ENCODE data around the gene CD86. TPM values are rescaled to one million over a fixed set of nuclear protein-coding genes. Genes with fewer than 3 reads are reported as not detected.
"Not testable (repeated sequence)": the region's sequence is repeated elsewhere in the genome, so short reads cannot be mapped to it uniquely, and the experiment has no call there.

The CD86 gene
- total RNA-seq (2014; rRNA removed; shearing (Covaris generic)), result not detected in 2 replicates

- no peak for DNase-seq (ENCODE audit: low read depth)
These were observed at the start of gene CD86 for GRCh38 chr3:122055215-122055614. TSS of gene CD86 (plus strand) at chr3:122055362. CDS start at chr3:122055490, 128 bp downstream.

DNA sequence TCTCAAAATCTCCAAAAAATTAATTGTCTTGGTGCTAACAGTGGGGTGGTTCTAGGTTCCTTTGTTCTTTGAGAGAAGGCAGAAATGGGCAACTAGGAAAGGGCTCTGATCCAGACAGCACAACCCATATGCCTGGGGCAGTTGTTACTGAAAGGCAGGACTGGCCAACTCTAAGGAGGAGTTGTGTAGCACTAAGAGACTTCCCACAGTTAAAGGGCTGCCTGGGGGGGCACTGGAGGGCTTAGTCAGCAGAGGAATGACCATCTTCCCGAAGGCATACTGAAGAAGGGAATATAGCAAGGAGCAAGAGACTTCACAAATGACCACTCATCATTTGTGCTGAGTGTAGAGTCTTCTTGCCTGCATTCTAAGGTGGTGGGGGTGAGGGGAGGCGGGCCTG is 48.9 kb upstream of the CD86 start:
- no peak for DNase-seq (ENCODE audit: low read depth)

DNA sequence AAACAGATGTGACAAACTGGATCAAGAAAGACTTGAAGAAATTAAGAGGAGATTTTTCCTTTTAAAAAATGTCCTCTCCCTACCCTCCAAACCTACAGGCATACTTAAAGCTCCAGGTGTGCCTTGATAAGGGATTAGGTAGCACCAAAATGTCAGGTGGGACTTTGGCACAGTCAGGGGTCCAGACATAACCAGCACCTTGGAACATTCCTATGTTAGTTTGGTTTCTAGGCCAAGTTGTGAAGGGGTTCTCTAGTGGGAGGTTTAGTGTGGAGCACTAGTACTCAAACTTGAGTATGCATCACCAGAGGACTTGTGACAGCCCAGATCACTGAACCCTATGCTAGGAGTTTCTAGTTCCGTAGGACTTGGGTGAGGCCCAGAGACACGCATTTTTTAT is 47.0 kb upstream of the CD86 start:
- no peak for DNase-seq (ENCODE audit: low read depth)

GRCh38 chr3:122010506-122010905 is 44.7 kb upstream of the CD86 start:
- DNase-seq (ENCODE audit: low read depth), result no peak

- DNase-seq (ENCODE audit: low read depth), result no peak
These were observed 43.8 kb upstream of the CD86 start for GRCh38 chr3:122011396-122011795.

GRCh38 chr3:122012821-122013220 is 42.3 kb upstream of the CD86 start:
- DNase-seq (ENCODE audit: low read depth), result no peak

DNA sequence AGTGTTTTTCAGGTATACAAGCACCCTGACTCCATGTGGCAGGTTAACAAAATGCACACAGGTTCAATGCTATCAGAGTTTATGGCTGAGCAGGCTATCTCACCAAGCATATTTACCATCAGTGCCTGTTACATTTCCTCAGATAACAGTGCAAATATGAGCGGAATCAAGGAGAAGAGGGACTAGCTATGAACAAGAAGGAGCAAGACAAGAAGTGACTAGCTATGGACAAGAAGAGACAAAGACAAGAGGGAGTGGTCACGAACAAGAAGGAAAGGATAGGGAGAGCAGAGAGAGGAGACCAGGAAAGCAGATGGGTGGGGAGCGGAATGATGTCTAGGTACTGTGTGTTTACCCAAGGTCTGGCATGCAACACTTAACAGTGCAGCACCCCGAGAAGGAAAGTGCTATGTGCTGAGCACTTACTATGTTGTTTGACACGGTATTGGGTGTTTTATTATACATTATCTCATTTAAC is 41.7 kb upstream of the CD86 start:
- no peak for DNase-seq (ENCODE audit: low read depth)

DNA sequence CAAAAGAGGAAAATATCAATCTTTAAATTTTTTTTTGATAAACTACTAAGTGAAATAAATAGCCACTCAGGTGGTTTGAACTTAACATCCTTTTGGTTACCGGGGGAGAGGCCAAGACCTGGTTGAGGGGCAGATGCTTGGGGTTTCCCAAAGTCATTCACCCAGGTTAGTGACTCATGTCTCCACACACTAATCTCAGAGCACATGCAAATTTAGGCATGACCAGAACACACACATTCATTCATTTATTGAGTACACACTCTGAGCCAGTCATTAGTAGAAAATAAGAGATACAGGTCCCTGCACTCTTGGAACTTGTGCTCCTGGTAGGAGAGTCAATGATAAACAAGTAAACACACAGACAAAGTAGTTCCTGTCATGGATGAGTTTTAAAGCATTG is 40.4 kb upstream of the CD86 start:
- no peak for DNase-seq (ENCODE audit: low read depth)

- no peak for DNase-seq (ENCODE audit: low read depth)
These were observed 35.7 kb upstream of the CD86 start for GRCh38 chr3:122019493-122019892.

DNA sequence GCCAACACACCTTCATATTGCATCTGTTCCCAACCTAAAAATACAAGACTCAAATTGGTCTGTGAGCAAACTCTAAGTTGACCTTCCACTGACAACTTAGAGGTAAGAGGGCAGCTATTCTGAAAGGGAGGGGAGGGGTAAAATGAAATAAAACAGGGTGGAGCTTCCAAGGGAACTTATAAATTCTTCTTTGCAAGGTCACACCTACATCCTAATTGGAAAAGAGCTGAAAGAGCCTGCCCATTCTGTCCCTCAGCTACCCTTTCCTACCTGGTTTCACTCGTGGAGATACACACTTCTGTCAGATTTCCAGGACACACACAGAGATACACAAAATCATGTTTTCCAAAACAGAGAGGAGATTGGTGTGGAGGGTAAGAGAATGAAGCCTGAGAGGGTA is 34.1 kb upstream of the CD86 start:
- DNase-seq (ENCODE audit: low read depth), result no peak

DNA sequence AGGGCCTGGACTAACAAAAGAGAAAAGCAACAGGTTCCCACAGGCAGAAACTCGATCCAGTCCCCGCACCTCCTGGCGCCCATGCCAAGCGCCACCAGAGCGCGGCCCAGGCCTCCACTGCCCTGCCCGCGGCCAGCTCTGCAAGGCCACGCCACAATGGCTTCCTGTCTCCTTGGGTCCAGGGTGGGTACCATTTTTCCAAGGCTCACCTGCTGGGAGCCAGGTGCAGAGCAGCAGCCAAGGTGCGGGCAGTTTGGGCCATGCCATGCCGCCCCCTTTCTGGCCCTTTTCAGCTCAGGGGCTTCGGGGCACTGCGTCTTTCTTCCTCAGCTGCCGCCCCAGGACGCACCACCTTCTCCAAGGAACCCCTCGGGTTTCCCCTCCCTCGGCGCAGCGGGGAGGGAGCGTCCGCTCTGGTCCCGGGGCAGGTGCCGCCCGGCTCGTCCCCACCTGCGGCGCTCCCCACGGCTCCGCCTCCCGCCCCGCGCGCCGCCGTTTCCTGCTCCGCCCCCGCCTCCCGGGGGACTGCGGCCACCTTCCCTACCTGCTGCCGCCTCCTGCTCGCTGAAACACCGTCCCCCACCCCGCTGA is 33.3 kb upstream of the CD86 start, which contains the start of gene ILDR1:
TSS of gene ILDR1 (minus strand) at position 437 of the 591 bp plus-strand sequence. CDS start at position 267, 170 bp downstream.
- DNase-seq (ENCODE audit: low read depth), result no peak

DNA sequence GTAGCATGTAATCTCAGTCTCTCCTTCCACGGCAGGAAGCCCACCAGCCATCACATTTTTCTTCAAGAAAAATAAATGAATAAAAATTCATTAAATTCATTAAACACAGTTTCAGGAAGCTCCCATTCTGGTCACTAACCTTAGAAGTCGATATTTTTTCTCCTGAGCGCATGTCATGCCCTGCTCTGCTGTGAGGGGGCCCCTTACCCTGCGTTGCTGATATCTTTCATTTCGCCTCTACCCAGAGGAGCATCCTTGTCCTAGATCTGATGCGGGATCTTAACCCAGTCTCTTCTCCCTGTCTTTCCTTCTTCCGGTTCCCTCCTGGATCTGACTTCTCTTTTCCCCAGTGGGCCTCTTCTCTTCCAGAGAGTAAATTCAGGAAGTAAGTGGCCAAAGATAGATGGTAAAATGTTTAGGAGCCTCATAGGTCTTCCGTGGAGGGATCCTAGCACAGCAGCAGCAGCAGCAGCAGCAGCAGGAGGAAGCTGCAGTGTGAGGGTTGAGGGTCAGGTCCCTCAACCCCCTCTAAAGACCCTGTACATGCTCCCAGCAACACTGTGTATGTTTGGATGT is 31.7 kb upstream of the CD86 start:
- DNase-seq (ENCODE audit: low read depth), result no peak

DNA sequence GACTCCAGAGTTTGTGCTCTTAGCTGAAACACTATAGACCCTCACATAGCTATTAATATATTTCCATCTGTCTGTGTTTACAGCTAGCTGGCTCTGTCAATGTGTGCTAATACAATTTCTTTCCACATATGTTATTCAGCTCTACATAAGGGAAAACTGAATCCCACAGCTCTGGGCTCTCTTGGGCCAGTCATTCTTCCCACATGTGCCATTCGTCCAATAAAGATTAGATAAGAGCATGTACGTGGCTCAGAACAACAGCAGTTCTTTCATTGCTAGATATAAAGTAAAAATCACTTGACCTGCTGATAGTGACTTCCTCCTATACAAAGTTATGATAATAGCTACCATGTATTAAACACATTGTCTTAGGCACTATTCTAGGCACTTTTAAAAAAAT is 30.4 kb upstream of the CD86 start:
- no peak for DNase-seq (ENCODE audit: low read depth)

- no peak for DNase-seq (ENCODE audit: low read depth)
These were observed 29.9 kb upstream of the CD86 start for GRCh38 chr3:122025296-122025695.

GRCh38 chr3:122030381-122031122 is 24.6 kb upstream of the CD86 start:
- peak; percentile 55 for DNase-seq (ENCODE audit: low read depth)

DNA sequence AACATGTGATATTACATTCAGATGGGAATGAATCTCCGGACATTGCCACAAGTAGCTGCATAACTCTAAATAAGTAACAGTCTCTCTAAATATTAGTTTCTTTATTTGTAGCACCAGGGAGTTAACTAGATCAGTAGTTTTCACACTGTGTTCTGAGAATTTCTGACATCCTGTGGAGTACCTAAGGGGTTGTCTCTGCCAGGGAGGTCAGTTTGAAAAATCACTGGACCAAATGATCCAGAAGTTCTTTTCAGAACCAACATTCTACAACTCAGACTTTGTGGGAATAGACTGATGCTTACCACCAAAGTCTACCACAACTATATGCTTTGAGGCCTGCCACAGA is 24.1 kb upstream of the CD86 start:
- DNase-seq (ENCODE audit: low read depth), result no peak

- no peak for DNase-seq (ENCODE audit: low read depth)
These were observed 22.6 kb upstream of the CD86 start for GRCh38 chr3:122032531-122032930.

DNA sequence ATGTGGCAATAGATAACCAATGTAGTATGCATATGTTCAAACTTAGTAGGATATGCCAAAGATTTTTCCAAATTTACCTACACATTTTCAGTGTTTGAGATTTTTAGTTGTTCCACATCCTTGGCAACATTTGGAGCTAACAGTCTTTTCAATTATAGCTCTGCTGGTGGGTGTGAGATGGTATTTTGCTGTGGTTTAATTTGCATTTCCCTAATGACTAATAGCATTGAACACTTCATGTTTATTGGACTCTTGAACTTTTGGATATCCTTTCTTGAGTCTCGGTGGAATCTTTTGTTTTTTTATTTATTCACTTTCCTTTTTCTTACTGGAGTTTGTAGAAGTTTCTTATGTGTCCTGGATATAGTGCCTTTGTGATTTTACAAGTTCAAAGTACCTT is 22.1 kb upstream of the CD86 start:
- DNase-seq (ENCODE audit: low read depth), result no peak

GRCh38 chr3:122047296-122047695 is 7.9 kb upstream of the CD86 start:
- DNase-seq (ENCODE audit: low read depth), result not testable (repeated sequence)

DNA sequence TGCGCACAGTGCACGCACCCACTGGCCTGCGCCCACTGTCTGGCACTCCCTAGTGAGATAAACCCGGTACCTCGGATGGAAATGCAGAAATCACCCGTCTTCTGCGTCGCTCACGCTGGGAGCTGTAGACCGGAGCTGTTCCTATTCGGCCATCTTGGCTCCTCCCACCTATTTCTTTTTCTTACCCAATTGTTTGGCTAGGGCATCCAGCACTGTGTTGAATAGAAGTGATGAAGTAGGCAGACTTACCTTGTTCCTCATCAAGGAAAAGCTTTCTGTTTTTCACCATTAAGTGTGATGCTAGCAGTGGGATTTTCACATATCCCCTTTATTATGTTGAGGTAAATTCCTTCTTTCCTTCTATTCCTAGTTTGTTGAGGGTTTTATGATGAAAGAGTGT is 7.4 kb upstream of the CD86 start:
- not testable (repeated sequence) for DNase-seq (ENCODE audit: low read depth)

GRCh38 chr3:122052968-122053367 is 2.2 kb upstream of the CD86 start:
- no peak for DNase-seq (ENCODE audit: low read depth)

GRCh38 chr3:122057671-122058070 is 2.5 kb downstream of the CD86 start:
- no peak for DNase-seq (ENCODE audit: low read depth)

GRCh38 chr3:122058294-122058693 is 3.1 kb downstream of the CD86 start:
- DNase-seq (ENCODE audit: low read depth), result no peak
